HepG2 (cell line): Measurements from ENCODE around the gene PGAP3. TPM values are rescaled to one million over a fixed set of nuclear protein-coding genes. Genes with fewer than 3 reads are reported as not detected.

Experiments
- ARNT ChIP-seq: fragments of 450-650 bp; IDR thresholded peaks from 2 replicates; pipeline ENCODE4 v1.6.1; 2017
- CBFB ChIP-seq: sonication (generic); formaldehyde crosslinking; IDR thresholded peaks from 2 replicates; pipeline ENCODE4 v1.4.0; 2020; ENCODE audit warnings: missing genetic modification reagents
- DR1 ChIP-seq: sonication (generic); formaldehyde crosslinking; IDR thresholded peaks from 2 replicates; pipeline ENCODE4 v1.8.0; 2021; ENCODE audit warnings: mild to moderate bottlenecking, missing genetic modification reagents, inconsistent platforms
- GPN1 ChIP-seq: sonication (generic); formaldehyde crosslinking; IDR thresholded peaks from 2 replicates; pipeline ENCODE4 v1.5.1; 2020; ENCODE audit warnings: missing genetic modification reagents, borderline replicate concordance
- NPAS2 ChIP-seq: sonication (generic); formaldehyde crosslinking; IDR thresholded peaks from 2 replicates; pipeline ENCODE4 v1.8.0; 2022; ENCODE audit warnings: mild to moderate bottlenecking, missing genetic modification reagents, borderline replicate concordance
- PBX3 ChIP-seq: sonication (generic); formaldehyde crosslinking; IDR thresholded peaks from 2 replicates; pipeline ENCODE4 v1.8.1; 2023; ENCODE audit warnings: missing genetic modification reagents, inconsistent platforms, borderline replicate concordance
- PLRG1 ChIP-seq: fragments of 450-650 bp; conservative IDR thresholded peaks from 2 replicates; pipeline ENCODE4 v1.6.1; 2016
- RNF219 ChIP-seq: sonication (generic); formaldehyde crosslinking; IDR thresholded peaks from 2 replicates; pipeline ENCODE4 v1.5.0; 2020; ENCODE audit warnings: mild to moderate bottlenecking, missing genetic modification reagents
- TFAP4 ChIP-seq: sonication (generic); IDR thresholded peaks from 2 replicates; pipeline ENCODE4 v1.6.1; 2016; ENCODE audit warnings: low read depth, borderline replicate concordance
- THRA ChIP-seq: sonication (generic); formaldehyde crosslinking; IDR thresholded peaks from 2 replicates; pipeline ENCODE4 v1.4.0; 2020; ENCODE audit warnings: missing genetic modification reagents, borderline replicate concordance
- ZBTB10 ChIP-seq: sonication (generic); formaldehyde crosslinking; IDR thresholded peaks from 2 replicates; pipeline ENCODE4 v1.4.0; 2020; ENCODE audit warnings: missing genetic modification reagents, borderline replicate concordance
- ZBTB43 ChIP-seq: sonication (generic); formaldehyde crosslinking; conservative IDR thresholded peaks from 2 replicates; pipeline ENCODE4 v1.4.0; 2020; ENCODE audit warnings: missing genetic modification reagents
- ZNF232 ChIP-seq: sonication (generic); formaldehyde crosslinking; IDR thresholded peaks from 2 replicates; pipeline ENCODE4 v1.4.0; 2020; ENCODE audit warnings: missing genetic modification reagents, borderline replicate concordance
- ZNF30 ChIP-seq: sonication (generic); formaldehyde crosslinking; IDR thresholded peaks from 2 replicates; pipeline ENCODE4 v1.5.0; 2020; ENCODE audit warnings: mild to moderate bottlenecking, missing genetic modification reagents
- ZSCAN20 ChIP-seq: sonication (generic); formaldehyde crosslinking; IDR thresholded peaks from 2 replicates; pipeline ENCODE4 v1.4.0; 2020; ENCODE audit warnings: missing genetic modification reagents, mild to moderate bottlenecking, borderline replicate concordance
- ZXDC ChIP-seq: sonication (generic); formaldehyde crosslinking; IDR thresholded peaks from 2 replicates; pipeline ENCODE4 v1.5.0; 2020; ENCODE audit warnings: mild to moderate bottlenecking, missing genetic modification reagents
- polyA plus RNA-seq, 8 experiments: library from polyadenylated mRNA; depleted of rRNA in 3 of 8; stranded (reverse) in 7 of 8; unstranded in 1 of 8; fragments of >200 nt; fragmentation: Illumina TruSeq in 4 of 8; extraction: Trizol in 4 of 8; gene quantifications; 2 replicates each; pipeline versions ENCODE4 v1.2.1 to v1.2.3, GENCODE V29; 2011 to 2016; ENCODE audit warnings: low read depth in 4 of 8, missing spikeins in 1 of 8, mixed read lengths in 1 of 8; ENCODE audit not compliant: insufficient read depth in 1 of 8
- total RNA-seq, 5 experiments: library from RNA; depleted of rRNA; stranded (reverse); fragments of >200 nt; fragmentation: Illumina TruSeq; extraction: Trizol; gene quantifications; 2 replicates each; pipeline ENCODE4 v1.2.3, GENCODE V29; 2016; ENCODE audit warnings: low read depth in 1 of 5

PGAP3 gene
- total and polyA plus RNA-seq, 2 of the 13 experiments (the other 11 are each of a cell fraction or from before 2014, with no cell fraction given): 11.9 to 14.6 TPM

- TF ChIP-seq NPAS2: no peak
- TF ChIP-seq ZNF30 (CRISPR knock-in tag): no peak
- no peak for TF ChIP-seq RNF219 (CRISPR knock-in tag)
- TF ChIP-seq ZBTB10 (CRISPR knock-in tag): no peak
- TF ChIP-seq PBX3 (CRISPR knock-in tag): no peak
- no peak for TF ChIP-seq DR1 (CRISPR knock-in tag)
- peak; percentile 91; the same call in 1 of the 2 replicates for TF ChIP-seq THRA (CRISPR knock-in tag)
- TF ChIP-seq GPN1 (CRISPR knock-in tag): no peak
- no peak for TF ChIP-seq ZXDC (CRISPR knock-in tag)
- TF ChIP-seq CBFB: 0 out of 2 replicates have a peak, but pooled peaks have one; percentile 46
- TF ChIP-seq ARNT: no peak
- TF ChIP-seq ZBTB43 (CRISPR knock-in tag): no peak
- TF ChIP-seq TFAP4: peak; percentile 93; the same call in 1 of the 2 replicates
- no peak for TF ChIP-seq ZSCAN20 (CRISPR knock-in tag)
- TF ChIP-seq ZNF232 (CRISPR knock-in tag): no peak
- TF ChIP-seq PLRG1: no peak
Observed at GRCh38 chr17:39653662-39654331, 34.1 kb downstream of the PGAP3 start (continued).
